Activated naive CD8-positive, alpha-beta T cell treated with anti-CD3 and anti-CD28 coated beads, Interleukin-2, amount 10 ng/mL, durations not matched to agents 7 days and 5 days (primary cell): ENCODE measurements around the gene PPIG. TPM values are rescaled to one million over a fixed set of nuclear protein-coding genes. Genes with fewer than 3 reads are reported as not detected.
"Not testable (repeated sequence)": the region's sequence is repeated elsewhere in the genome, so short reads cannot be mapped to it uniquely, and the experiment has no call there.

Experiments used
- ATAC-seq: fragments of 150-1000 bp; cut with Tn5 transposase; one replicate; pipeline ENCODE4 v1.10.0; 2021; ENCODE audit warnings: low read depth, moderate library complexity
- POLR2A ChIA-PET: fragments of 350-600 bp; sonication (Branson Sonifier 250); formaldehyde crosslinking; loops from one replicate; lab custom pipeline; 2021; ENCODE audit warnings: antibody characterized with exemption; lab: Charles Lee
- DNase-seq: peaks from one replicate; pipeline ENCODE4 v3.0.0; 2021
- H3K27ac Mint-ChIP-seq: one replicate; pipeline ENCODE4 v1.8.0; 2022; ENCODE audit warnings: mild to moderate bottlenecking, mixed read lengths
- H3K27me3 Mint-ChIP-seq: one replicate; pipeline ENCODE4 v1.8.0; 2022; ENCODE audit warnings: mild to moderate bottlenecking, moderate library complexity, mixed read lengths
- H3K36me3 Mint-ChIP-seq: one replicate; pipeline ENCODE4 v1.8.0; 2021; ENCODE audit warnings: mild to moderate bottlenecking, mixed read lengths
- H3K4me1 Mint-ChIP-seq: one replicate; pipeline ENCODE4 v1.8.0; 2021; ENCODE audit warnings: mixed read lengths
- H3K4me3 Mint-ChIP-seq: one replicate; pipeline ENCODE4 v1.8.0; 2022; ENCODE audit warnings: mild to moderate bottlenecking, moderate library complexity, mixed read lengths
- H3K9me3 Mint-ChIP-seq: one replicate; pipeline ENCODE4 v1.8.0; 2021; ENCODE audit warnings: mixed read lengths
- total RNA-seq, 2 experiments: library from RNA; stranded (reverse); gene quantifications; one replicate each; pipeline ENCODE4 v1.2.3, GENCODE V29; 2021

Gene PPIG
- total RNA-seq, 2 experiments from 2014 or later: 62.4 to 64.4 TPM

- DNase-seq (no peak), ATAC-seq (no peak)
- POLR2A ChIA-PET: interaction anchor here (0.5 kb wide), 1 partner anchor 89 kb away, joined by 6 read pairs; no protein-coding TSS in a partner anchor
- Mint-ChIP-seq H3K27me3 (peaks cover 19% of the 10 kb centered on the region), H3K27ac (no peak overlapping the region), H3K36me3 (no peaks in the 10 kb centered on the region), H3K9me3 (no peaks in the 10 kb centered on the region), H3K4me3 (no peak overlapping the region), H3K4me1 (no peaks in the 10 kb centered on the region)
Measured at GRCh38 chr2:169673921-169674320, 89.8 kb downstream of the PPIG start.

DNA sequence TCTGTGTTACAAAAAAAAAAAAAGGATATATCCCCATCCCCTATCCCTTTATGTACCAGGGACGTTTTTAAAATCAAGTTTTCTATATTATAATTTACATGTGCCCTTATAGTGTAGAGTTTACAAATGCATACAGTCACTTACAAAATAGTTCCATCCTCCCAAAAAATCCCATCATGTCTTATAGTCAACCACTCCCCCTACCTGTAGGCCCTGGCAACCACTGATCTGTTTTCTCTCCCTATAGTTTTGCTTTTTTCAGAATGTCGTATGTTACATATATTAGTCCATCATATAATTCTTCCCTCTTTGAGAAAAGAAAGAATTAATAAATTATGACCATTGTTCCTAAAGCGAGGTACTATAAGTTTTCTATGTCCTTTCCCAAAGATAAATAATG, 92.2 kb downstream of the PPIG start:
- no peak for ATAC-seq
- Mint-ChIP-seq H3K27me3 (peaks cover 23% of the 10 kb centered on the region), H3K9me3 (no peaks in the 10 kb centered on the region), H3K36me3 (no peaks in the 10 kb centered on the region), H3K4me1 (no peaks in the 10 kb centered on the region), H3K4me3 (no peak overlapping the region), H3K27ac (no peak overlapping the region)
- POLR2A ChIA-PET: no interaction called here
- DNase-seq: no peak

GRCh38 chr2:169676850-169677249, 92.7 kb downstream of the PPIG start:
- ATAC-seq (no peak), DNase-seq (no peak)
- POLR2A ChIA-PET: no interaction called here
- Mint-ChIP-seq H3K36me3 (no peaks in the 10 kb centered on the region), H3K9me3 (no peaks in the 10 kb centered on the region), H3K27ac (no peak overlapping the region), H3K4me1 (no peaks in the 10 kb centered on the region), H3K27me3 (peaks cover 28% of the 10 kb centered on the region), H3K4me3 (no peak overlapping the region)

- no peak for DNase-seq
- Mint-ChIP-seq H3K27ac (no peak overlapping the region), H3K4me1 (peaks cover 6% of the 10 kb centered on the region), H3K27me3 (peaks cover 11% of the 10 kb centered on the region), H3K9me3 (peaks cover 2% of the 10 kb centered on the region), H3K36me3 (no peaks in the 10 kb centered on the region), H3K4me3 (no peak overlapping the region)
- no peak for ATAC-seq
- POLR2A ChIA-PET: no interaction called here
Measured at GRCh38 chr2:169683054-169683424, 98.9 kb downstream of the PPIG start.

- H3K9me3 Mint-ChIP-seq: peaks cover 2% of the 10 kb centered on the region
- ATAC-seq (no peak), DNase-seq (no peak)
- no peak overlapping the region for H3K4me3 Mint-ChIP-seq
- peaks cover 1% of the 10 kb centered on the region for H3K36me3 Mint-ChIP-seq
- POLR2A ChIA-PET: no interaction called here
- peaks cover 6% of the 10 kb centered on the region for H3K4me1 Mint-ChIP-seq
- H3K27me3 Mint-ChIP-seq: peaks cover 11% of the 10 kb centered on the region
- no peak overlapping the region for H3K27ac Mint-ChIP-seq
Measured at GRCh38 chr2:169683425-169684134, 99.4 kb downstream of the PPIG start.

GRCh38 chr2:169684135-169684565, 100.0 kb downstream of the PPIG start:
- Mint-ChIP-seq H3K27me3 (peaks cover 11% of the 10 kb centered on the region), H3K4me1 (peaks cover 6% of the 10 kb centered on the region), H3K9me3 (peaks cover 5% of the 10 kb centered on the region), H3K27ac (no peak overlapping the region), H3K36me3 (peaks cover 1% of the 10 kb centered on the region), H3K4me3 (no peak overlapping the region)
- POLR2A ChIA-PET: no interaction called here
- DNase-seq (no peak), ATAC-seq (no peak)

GRCh38 chr2:169684712-169685111, 100.6 kb downstream of the PPIG start:
- H3K4me1 Mint-ChIP-seq, H3K36me3 Mint-ChIP-seq, H3K27ac Mint-ChIP-seq, ATAC-seq, H3K9me3 Mint-ChIP-seq, H3K4me3 Mint-ChIP-seq, DNase-seq, POLR2A ChIA-PET: not testable (repeated sequence)
- peaks cover 11% of the 10 kb centered on the region for H3K27me3 Mint-ChIP-seq

DNA sequence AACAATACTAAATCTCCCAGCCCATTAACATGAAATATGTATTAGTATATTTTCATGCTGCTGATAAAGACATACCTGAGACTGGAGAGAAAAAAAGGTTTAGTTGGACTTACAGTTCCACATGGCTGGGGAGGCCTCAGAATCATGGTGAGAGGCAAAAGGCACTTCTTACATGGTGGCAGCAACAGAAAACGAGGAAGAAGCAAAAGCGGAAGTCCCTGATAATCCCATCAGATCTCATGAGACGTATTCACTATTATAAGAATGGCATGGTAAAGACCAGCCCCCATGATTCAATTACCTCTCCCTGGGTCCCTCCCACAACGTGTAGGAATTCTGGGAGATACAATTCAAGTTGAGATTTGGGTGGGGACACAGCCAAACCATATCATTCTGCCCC, 102.7 kb downstream of the PPIG start:
- H3K36me3 Mint-ChIP-seq, H3K27me3 Mint-ChIP-seq, ATAC-seq, H3K4me1 Mint-ChIP-seq, H3K4me3 Mint-ChIP-seq, DNase-seq, POLR2A ChIA-PET, H3K27ac Mint-ChIP-seq: not testable (repeated sequence)
- H3K9me3 Mint-ChIP-seq: peaks cover 13% of the 10 kb centered on the region

DNA sequence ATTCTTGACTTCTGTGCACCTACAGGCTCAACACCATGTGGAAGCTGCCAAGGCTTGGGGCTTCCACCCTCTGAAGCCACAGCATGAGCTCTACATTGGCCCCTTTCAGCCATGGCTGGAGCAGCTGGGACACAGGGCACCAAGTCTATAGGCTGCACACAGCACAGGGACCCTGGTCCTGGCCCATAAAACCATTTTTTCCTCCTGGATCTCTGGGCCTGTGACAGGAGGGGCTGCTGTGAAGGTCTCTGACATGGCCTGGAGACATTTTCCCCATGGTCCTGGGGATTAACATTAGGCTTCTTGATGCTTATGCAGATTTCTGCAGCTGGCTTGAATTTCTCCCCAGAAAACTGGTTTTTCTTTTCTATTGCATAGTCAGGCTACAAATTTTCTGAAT, 103.8 kb downstream of the PPIG start:
- H3K27me3 Mint-ChIP-seq, POLR2A ChIA-PET, H3K27ac Mint-ChIP-seq, H3K36me3 Mint-ChIP-seq, DNase-seq, ATAC-seq, H3K4me1 Mint-ChIP-seq, H3K4me3 Mint-ChIP-seq: not testable (repeated sequence)
- peaks cover 13% of the 10 kb centered on the region for H3K9me3 Mint-ChIP-seq

- Mint-ChIP-seq H3K4me3 (no peak overlapping the region), H3K4me1 (peaks cover 14% of the 10 kb centered on the region), H3K27ac (no peak overlapping the region), H3K36me3 (peaks cover 4% of the 10 kb centered on the region), H3K27me3 (peaks cover 8% of the 10 kb centered on the region), H3K9me3 (peaks cover 13% of the 10 kb centered on the region)
- ATAC-seq (no peak), DNase-seq (no peak)
- POLR2A ChIA-PET: no interaction called here
Measured at GRCh38 chr2:169690958-169691357, 106.8 kb downstream of the PPIG start.

Other genes starting within 250 kb of the PPIG start
- gene LRP2, start 221.8 kb upstream of the PPIG start, total RNA-seq: under 1 TPM; 0.40 to 0.47 TPM
- gene BBS5, start 104.9 kb upstream of the PPIG start, total RNA-seq: 1 to 10 TPM; 2.8 to 3.2 TPM
- gene KLHL41, start 74.6 kb upstream of the PPIG start, total RNA-seq: under 1 TPM in 1 of 2 experiments, not detected in 1; 0.17 TPM
- gene FASTKD1, start 10.5 kb upstream of the PPIG start, total RNA-seq: 10 to 100 TPM; 35.0 to 38.8 TPM
- gene CFAP210, start 110.1 kb downstream of the PPIG start, total RNA-seq: not detected
- 1 to 10 TPM; 6.0 to 6.3 TPM for gene PHOSPHO2, start 110.1 kb downstream of the PPIG start, total RNA-seq
- 1 to 10 TPM; 7.6 to 7.8 TPM for gene KLHL23, start 149.5 kb downstream of the PPIG start, total RNA-seq
- gene SSB, start 214.5 kb downstream of the PPIG start, total RNA-seq: 10 to 100 TPM; 83.4 to 84.6 TPM
- gene METTL5, start 240.6 kb downstream of the PPIG start, total RNA-seq: 10 to 100 TPM; 57.1 to 62.7 TPM
- 10 to 100 TPM; 23.8 to 26.7 TPM for gene UBR3, start 243.1 kb downstream of the PPIG start, total RNA-seq